ENCODE measurements around the gene GTF3A. TPM values are rescaled to one million over a fixed set of nuclear protein-coding genes. Genes with fewer than 3 reads are reported as not detected.

The GTF3A gene
- total and polyA plus RNA-seq, 2 of the 8 experiments (the other 6 are each of a cell fraction or from before 2014, with no cell fraction given): 41.6 to 96.5 TPM

GRCh38 chr13:27403203-27403678 is 21.2 kb upstream of the GTF3A start:
- no peak overlapping the region for H3K18ac ChIP-seq (ENCODE audit: extremely low read depth, low read length)
- H3K14ac ChIP-seq (ENCODE audit: insufficient read length): no peak overlapping the region
- no peak overlapping the region for H3K23ac ChIP-seq (ENCODE audit: insufficient read length)
- ChIA-PET POLR2A (ENCODE audit: partially characterized antibody) (interaction anchor here (0.7 kb wide), 1 partner anchor 22 kb away, joined by 3 read pairs; no protein-coding TSS in a partner anchor), CTCF (ENCODE audit: partially characterized antibody) (interaction anchor here (0.8 to 3.8 kb wide), 8 partner anchors 9 to 41 kb away, joined by 3 to 28 read pairs (median 4); partner anchors contain the start of gene GTF3A)
- H3K36me3 ChIP-seq (ENCODE audit: control insufficient read depth in 2 of 4, insufficient read depth in 4 of 4, low read length in 3 of 4): no peaks in the 10 kb centered on the region
- H4K91ac ChIP-seq (replicated peaks; ENCODE audit: insufficient read length, low read length): no peak overlapping the region
- peak overlapping the region in 1 of 2 experiments; percentile 9; a peak in 1 of 4 replicates for H3K4me2 ChIP-seq (ENCODE audit: insufficient read depth in 1 of 2, low read depth in 2 of 2, low read length in 2 of 2)
- H3K23me2 ChIP-seq (ENCODE audit: low read depth, low read length): no peaks in the 10 kb centered on the region
- no peak overlapping the region for H2BK20ac ChIP-seq (ENCODE audit: low read length)
- H3K56ac ChIP-seq (replicated peaks; ENCODE audit: insufficient read length, low read depth, low read length): no peak overlapping the region
- H2BK15ac ChIP-seq (ENCODE audit: low read length): no peak overlapping the region
- no peak overlapping the region for H3K4ac ChIP-seq (replicated peaks; ENCODE audit: insufficient read length, low read depth, low read length)
- no peaks in the 10 kb centered on the region for H3K79me1 ChIP-seq (ENCODE audit: low read depth, low read length)
- no peaks in the 10 kb centered on the region for H3K27me3 ChIP-seq (replicated peaks in 1 of 4; ENCODE audit: control insufficient read depth in 3 of 4, extremely low read depth in 1 of 4, insufficient read depth in 3 of 4, low read length in 3 of 4)
- H2BK5ac ChIP-seq (ENCODE audit: low read depth, low read length): no peak overlapping the region
- no peaks in the 10 kb centered on the region for H3K9me3 ChIP-seq (ENCODE audit: insufficient read depth in 2 of 2, low read depth in 1 of 2, low read length in 1 of 2)
- no peaks in the 10 kb centered on the region for H4K20me1 ChIP-seq (replicated peaks in 1 of 2; ENCODE audit: control insufficient read depth in 1 of 2, insufficient read depth in 2 of 2, low read length in 2 of 2)
- peak overlapping the region; percentile 30; the same call in 1 of the 2 replicates for H2AFZ ChIP-seq (ENCODE audit: low read length)
- H3K9ac ChIP-seq (replicated peaks in 1 of 4; ENCODE audit: extremely low read depth in 1 of 4, low read depth in 3 of 4, low read length in 3 of 4): no peak overlapping the region
- H2AK5ac ChIP-seq (ENCODE audit: low read depth, low read length): no peak overlapping the region
- no peak overlapping the region for H2BK120ac ChIP-seq (replicated peaks; ENCODE audit: low read depth, low read length)
- H2BK12ac ChIP-seq (ENCODE audit: low read depth, low read length): no peak overlapping the region
- no peak overlapping the region for H3K27ac ChIP-seq (ENCODE audit: low read depth, low read length)
- no peak overlapping the region for H3K4me3 ChIP-seq (ENCODE audit: extremely low read depth in 1 of 4, insufficient read depth in 2 of 4, low read depth in 3 of 4, low read length in 4 of 4)
- FAIRE-seq: peak; percentile 80
- 53% methylated on average over 3 of the region's 3 CpGs; no CpG with 5 or more reads in 1 of the 2 experiments for WGBS, 2 experiments (ENCODE audit: extremely low coverage in 1 of 2, insufficient coverage in 1 of 2, insufficient read length in 1 of 2, insufficient replicate concordance in 2 of 2, low coverage in 1 of 2, low lambda C conversion rate in 2 of 2, missing lambda C conversion rate in 1 of 2)
- TF ChIP-seq KDM4A (IDR thresholded peaks at IDR 0.05; ENCODE audit: low read depth, low read length, severe bottlenecking) (no peak), SIRT6 (IDR thresholded peaks at IDR 0.05; ENCODE audit: low read length) (no peak), TEAD4 (IDR thresholded peaks at IDR 0.05; ENCODE audit: low read depth, low read length) (peak; percentile 97), BCL11A (IDR thresholded peaks at IDR 0.05; ENCODE audit: low read depth in 2 of 2, low read length in 2 of 2) (no peak)
- no peak overlapping the region for H4K8ac ChIP-seq (ENCODE audit: extremely low read depth, insufficient read depth, low read length)
- peaks cover 6 to 10% (median 8%) of the 10 kb centered on the region in 4 experiments; a peak in 6 of 7 replicates for H3K4me1 ChIP-seq (replicated peaks in 1 of 4; ENCODE audit: control insufficient read depth in 3 of 4, insufficient read depth in 4 of 4, low read length in 3 of 4)
- no peaks in the 10 kb centered on the region for H3K79me2 ChIP-seq (ENCODE audit: control insufficient read depth in 1 of 2, insufficient read depth in 2 of 2, low read length in 2 of 2)
- DNase-seq (ENCODE audit: low read depth in 1 of 2, low spot score in 2 of 2): no peak
- no peak overlapping the region for H4K5ac ChIP-seq (ENCODE audit: insufficient read length, low read depth, low read length)
